Activated CD4-positive, alpha-beta T cell treated with anti-CD3 and anti-CD28 coated beads for 48 hours (primary cell): Measurements from ENCODE around the gene BAG3.
"Not testable (repeated sequence)": the region's sequence is repeated elsewhere in the genome, so short reads cannot be mapped to it uniquely, and the experiment has no call there.

ENCODE experiments used
- DNase-seq: peaks from one replicate; pipeline ENCODE4 v3.0.0-alpha.2; 2020

BAG3 gene

DNA sequence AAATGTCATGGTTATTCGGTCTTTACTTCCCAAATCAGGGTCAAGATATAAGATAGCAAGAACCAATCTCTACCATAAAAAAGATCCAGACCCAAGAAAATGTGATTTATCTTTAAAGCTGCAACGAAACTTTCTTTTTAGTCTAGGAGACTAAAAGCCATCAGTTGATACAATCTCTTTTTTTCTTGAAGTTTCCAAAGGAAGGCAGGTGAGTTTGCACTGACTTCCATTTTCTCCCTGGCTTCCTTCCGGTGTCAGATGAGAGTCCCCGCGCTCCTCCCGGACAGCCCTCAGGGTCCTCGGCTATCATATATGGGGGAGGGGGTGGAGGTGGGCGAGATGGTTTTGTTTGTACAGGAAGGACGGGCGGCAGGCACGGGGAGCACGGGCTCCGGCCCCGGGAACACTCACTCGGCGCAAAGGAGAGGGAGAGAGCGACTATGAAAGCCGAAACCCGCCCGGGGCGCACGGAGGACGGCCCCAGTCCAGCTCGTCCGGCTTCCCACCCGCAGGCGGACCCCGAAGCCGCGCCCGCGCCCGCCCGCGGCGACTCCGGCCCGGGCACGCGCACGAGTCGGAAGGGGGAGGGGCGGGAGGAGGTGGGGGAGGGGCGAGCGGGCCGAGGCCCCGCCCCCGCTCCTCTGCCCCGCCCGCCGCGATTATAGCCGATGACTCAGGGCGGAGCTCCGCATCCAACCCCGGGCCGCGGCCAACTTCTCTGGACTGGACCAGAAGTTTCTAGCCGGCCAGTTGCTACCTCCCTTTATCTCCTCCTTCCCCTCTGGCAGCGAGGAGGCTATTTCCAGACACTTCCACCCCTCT, at the start of gene BAG3:
TSS of gene BAG3 (plus strand) at position 689 of the 822 bp plus-strand sequence. CDS start 296 bp downstream, outside the sequence.
- DNase-seq = peak; percentile 82

DNA sequence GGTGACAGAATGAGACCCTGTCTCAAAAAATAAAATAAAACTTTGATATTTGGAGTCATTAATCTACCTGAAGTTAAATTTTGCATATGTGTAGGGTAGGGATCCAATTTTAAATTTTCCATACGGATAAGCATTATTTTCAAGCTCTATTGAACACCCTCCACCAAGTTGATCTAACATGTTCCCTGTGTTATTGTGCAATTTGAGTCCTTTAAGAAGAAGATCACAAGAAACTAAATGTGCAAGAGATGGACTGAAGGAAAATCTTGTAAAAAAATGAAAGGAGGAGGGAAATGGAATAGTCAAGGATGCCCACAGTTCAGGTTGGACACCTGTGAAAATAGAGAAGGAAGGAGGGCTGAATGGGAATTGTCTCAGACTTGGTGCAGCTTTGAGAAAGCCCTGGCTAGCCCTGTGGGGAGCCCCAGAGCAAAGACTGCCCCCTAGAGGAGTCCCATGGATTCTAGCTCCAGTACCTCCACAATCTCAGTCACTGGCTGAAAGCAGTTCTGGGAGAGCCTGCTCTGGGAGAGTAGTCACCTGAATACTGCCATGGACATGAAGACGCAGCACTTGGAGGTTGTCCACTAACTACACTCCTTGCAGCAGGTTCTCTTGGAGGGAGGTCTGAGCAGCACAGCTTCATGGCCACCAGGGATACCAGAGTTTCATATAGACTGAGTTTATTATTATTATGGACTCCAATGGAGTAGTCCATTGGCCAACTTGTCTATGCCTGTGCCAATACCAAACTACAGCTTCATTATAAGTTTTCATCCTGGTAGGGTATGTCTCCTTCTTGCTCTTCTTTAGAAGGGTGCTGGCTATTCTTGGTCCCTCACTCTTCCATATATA, 48.7 kb upstream of the BAG3 start:
- peak; percentile 59 for DNase-seq

DNA sequence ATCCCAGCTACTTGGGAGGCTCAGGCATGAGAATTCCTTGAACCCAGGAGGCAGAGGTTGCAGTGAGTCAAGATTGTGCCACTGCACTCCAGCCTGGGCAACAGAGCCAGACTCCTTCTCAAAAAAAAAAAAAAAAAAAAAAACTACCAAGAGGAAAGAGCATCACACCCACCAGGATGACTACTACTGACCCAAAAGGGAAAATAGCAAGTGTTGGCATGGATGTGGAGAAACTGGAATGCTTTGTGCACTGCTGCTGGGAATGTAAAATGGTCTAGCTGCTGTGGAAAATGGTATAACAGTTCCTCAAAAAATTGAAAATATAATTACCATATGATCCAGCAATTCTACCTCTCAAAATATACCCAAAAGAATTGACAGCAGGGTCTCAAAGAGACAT, 46.7 kb upstream of the BAG3 start:
- no peak for DNase-seq

DNA sequence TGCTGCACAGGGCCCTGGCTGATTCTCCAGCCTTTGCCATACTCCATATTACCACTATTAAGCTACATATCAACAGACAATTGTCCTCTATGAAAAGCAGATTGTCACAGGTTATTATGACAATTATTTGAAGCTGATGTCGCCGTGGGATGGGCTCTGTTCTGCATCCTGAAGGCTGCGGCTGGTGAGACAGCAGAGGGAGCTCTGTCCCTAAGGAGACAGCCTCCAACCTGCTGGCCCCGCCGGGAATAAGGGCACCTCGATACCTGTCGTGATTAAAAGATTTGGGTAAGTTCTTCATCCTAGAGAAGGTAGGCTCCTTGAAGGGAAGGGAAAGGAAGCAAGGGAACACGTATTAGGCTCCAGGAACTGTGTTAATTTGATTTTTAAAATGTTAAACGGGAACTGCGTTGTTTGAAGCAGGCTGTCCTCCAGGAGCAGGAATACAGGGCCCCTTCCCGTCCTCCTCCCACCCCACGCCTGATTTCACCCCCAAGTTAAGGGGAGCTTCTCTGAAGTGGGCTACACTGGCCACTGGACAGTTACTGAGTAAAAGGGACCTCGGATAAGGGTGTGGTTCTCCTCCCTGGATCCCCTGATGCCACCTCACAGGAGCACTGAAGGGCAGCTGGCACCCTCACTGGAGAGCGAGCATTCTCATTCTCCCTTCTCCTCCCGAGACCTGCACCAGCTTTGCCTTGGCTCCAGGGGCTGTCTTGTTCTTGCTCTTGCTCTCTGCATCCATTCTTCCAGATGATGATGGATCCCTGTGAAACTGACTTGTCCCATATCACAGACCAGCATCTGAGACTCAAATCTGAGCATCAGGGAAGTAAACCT, 42.6 kb upstream of the BAG3 start:
- DNase-seq = peak; percentile 46

DNA sequence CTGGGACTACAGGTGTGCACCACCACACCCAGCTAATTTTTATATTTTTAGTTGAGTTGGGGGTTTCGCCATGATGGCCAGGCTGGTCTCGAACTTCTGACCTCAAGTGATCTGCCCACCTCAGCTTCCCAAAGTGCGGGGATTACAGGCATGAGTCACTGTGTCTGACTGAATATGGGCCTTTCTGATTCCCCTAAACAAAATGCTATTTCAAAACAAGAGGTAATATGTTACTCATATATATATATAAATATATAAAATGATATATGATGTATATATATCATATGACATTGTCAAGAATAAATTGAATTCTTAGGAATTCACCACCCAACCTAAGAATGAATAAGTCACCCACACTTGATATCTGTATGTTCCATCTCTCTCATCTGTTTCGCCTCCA, 41.7 kb upstream of the BAG3 start:
- no peak for DNase-seq

DNA sequence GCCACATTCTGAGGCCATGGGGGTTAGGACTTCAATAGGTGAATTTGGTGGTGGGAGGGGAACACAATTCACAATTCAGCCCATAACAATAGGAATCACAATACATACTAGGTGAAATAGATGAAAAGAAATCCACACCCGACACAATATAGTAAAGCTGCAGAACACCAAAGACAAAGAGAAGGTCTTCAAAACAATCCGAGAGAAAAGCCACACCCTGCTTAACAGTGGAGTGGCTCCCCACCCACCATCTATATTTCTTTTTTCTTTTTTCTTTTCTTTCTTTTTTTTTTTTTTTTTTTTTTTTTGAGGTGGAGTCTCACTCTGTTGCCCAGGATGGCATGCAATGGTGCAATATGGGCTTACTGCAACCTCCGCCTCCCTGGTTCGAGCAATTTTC, 39.7 kb upstream of the BAG3 start:
- DNase-seq = no peak

DNA sequence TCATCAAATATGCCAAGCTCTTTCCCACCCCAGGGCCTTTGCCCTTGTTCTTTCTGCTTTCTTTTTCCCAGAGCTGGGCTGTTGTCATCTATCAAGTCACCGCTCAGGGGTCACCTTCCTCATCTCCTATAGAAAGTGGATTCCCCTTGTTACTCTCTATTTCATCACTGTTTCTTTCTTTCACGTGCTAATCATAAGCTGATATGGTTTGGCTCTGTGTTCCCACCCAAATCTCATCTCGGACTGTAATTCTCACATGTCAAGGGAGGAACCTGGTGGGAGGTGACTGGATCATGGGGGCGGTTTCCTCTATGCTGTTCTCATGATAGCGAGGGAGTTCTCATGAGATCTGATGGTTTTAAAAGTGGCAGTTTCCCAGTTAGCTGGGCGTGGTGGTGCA, 37.4 kb upstream of the BAG3 start:
- no peak for DNase-seq

DNA sequence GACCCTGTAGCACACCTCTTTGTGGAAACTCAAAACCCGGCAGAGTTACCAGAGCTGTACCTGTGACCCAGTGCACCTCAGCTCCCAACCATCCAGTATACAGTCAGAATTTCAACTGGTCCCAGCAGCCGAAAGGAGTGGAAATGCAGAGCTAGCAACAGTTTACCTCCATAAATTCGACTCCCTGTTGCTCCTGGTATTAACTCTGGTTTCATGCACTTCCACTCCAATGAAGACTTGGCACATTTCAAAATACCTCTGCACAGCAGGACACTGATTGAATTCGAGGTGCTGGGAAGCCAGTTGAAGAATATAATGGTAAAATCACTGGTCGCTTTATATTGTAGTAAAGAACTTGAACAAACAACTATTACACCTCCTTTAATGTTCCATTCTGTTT, 36.5 kb upstream of the BAG3 start:
- DNase-seq = no peak

DNA sequence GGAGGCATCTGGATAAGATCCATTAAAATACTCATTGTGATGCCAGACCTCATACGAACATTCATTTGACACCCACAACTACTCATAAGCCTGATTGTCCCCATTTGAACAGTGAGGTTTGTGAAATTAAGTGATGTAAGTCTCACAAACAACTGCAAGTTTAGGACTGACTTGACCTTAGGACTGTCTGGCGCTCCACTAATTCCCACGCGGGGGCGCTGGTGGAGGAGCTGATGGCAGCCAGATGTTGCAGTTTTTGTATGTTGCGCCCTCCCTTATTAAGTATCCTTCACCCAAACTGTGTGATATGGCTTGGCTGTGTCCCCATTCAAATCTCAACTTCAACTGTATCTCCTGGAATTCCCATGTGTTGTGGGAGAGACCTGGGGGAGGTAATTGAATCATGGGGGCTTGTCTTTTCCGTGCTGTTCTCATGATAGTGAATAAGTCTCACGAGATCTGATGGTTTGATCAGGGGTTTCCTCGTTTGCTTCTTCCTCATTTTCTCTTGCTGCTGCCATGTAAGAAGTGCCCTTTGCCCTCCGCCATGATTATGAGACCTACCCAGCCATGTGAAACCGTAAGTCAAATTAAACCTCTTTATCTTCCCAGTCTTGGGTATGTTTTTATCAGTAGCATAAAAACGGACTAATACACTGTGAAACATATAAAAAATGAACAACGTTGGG, 34.2 kb upstream of the BAG3 start:
- peak; percentile 38 for DNase-seq

DNA sequence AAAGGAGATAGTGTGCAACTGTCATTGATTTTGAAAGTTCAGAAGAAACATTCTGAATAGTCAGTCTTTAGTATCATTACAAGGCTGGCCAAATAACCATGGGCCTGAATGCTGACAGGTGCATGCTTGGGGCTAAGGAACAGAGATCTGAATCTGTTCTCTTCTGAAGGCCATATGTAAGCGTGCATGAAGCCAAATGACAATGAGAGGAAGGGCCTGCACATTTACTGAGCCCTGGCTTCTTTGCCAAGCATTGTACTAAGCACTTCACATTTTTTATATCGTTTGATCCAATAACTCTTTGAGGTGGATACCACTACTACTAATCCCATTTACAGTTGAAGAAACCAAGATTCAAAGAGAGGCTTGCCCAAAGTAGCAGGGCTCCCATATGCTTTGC, 32.0 kb upstream of the BAG3 start:
- DNase-seq = no peak

DNA sequence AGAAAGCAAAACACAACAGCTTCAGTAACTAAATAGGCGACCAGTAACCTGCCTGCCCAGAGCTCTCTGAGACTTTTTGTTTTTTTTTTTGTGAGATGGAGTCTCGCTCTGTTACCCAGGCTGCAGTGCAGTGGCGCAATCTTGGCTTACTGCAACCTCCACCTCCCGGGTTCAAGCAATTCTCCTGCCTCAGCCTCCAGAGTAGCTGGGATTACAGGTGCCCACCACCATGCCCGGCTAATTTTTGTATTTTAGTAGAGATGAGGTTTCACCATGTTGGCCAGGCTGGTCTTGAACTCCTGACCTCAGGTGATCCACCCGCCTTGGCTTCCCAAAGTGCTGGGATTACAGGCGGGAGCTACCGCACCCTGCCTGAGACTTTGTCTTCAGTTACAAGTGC, 31.4 kb upstream of the BAG3 start:
- DNase-seq = not testable (repeated sequence)

DNA sequence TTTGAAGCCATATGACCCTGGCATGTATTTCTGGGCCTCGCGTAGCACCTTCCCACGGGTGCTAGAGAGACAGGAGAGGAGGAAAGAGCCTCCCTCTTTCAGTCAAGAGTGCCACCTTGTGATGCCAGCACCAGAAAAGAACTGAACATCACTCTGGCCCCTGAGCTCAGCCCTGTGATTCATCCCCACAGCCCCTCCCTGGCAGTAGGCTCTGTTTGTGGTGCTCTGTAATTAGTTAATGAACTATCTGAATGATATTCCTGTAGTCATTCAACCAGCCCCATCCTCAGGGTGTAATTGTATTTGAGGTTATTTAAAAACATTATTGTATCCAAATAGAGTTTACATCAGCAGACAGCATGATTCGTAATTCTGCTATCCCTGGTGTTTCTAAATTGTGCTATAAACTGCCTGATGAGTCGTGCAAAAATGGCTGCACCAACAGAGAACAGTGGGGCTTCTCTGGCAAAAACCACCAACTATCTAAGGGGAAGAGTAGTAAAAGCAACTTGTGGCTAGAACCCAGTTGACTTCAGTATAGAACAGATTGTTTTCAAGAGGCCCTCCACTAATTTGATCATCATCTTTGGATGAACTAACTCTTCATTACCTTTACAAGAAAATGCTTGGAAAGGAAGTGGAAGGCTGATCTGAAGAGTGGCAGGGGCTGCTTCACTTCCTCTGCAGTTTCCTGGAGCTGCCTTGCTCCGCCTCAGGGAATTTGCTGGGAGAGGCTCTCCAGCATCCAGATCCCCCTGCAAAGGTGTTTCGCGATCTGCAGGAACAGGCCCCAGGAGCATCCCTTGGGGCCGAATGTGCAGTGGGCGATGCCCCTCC, 30.7 kb upstream of the BAG3 start:
- peak; percentile 11 for DNase-seq

DNA sequence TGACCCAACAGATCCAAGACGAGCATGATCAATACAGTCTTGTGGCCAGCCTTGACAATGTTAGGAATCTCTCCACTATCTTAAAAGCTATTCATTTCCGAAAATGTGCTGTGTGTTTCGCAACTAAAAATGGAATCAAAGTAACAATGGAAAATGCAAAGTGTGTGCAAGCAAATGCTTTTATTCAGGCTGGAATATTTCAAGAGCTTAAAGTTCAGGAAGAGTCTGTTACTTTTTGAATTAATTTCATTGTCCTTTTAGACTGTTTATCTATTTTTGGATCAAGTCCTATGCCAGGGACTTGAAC, 30.1 kb upstream of the BAG3 start:
- DNase-seq = no peak

DNA sequence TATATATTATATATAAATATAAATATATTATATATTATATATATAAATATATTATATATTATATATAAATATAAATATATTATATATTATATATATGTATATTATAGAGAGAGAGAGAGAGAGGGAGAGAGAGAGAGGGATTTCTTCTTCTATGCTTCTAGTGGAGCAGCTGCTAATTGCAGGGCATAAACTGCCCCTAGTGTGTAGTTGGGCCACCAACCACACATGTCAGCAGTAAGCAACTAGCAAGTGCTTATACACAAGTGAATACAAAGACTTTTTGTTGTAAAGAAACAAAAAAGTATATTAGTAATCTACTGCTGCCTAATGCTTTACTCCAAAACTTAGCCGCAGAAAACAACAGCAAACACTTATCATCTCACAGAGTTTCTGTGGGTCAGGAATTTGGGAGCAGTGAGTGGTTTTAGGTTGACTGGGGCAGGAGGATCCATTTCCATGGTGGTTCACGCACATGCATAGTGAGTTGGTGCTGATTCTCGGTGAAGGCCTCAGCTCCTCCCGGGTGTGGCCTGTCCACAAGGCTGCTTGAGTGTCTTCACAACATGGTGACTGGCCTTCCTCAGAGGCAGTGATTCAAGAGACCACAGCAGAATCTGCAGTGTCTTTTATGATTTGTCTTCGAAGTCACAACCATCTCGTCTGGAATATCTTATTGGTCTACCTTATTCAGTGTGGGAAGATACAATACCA, 25.5 kb upstream of the BAG3 start:
- DNase-seq = no peak

DNA sequence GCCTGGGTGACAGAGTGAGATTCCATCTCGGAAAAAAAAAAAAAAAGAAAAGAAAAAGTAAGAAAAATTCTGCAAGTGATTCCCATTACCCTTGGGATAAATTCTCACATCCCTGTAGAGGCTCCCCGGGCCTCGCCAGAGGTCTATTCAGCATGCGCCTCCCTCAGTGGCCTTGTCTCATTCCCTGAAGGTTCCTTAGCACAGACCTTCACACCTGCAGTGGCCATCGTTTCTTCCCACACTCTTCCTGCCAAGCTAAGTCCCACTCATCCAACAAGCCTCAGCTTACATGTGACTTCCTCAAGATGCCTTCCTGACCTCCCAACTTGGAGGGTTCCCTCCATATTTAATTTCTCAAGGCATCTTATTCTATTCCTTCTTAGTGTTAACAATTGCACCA, 20.9 kb upstream of the BAG3 start:
- no peak for DNase-seq

DNA sequence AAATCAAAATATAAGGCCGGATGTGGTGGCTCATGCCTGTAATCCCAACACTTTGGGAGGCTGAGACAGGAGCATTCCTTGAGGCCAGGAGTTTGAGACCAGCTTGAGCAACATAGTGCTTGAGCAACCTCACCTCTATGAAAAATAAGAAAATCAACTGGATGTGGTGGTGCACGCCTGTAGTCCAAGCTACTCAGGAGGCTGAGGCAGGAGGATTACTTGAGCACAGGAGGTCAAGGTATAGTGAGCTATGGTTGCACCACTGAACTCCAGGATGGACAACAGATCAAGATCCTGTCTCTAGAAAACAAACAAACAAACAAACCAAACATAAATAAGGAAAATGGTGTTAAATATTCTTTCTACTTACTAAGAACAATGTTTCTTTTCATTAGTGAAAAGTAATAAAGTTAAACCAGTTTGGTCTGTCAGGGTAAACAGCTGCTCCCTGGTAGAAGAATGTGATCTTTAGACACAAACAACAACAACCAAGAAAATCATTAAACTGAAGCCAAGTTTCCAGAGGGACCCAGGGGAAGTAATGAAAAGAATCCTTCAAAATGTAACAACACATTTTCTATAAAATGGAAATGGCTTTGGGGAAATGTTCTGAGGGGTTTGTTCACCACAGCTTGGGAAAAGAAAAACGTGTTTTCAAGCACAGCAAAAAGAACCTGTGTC, 17.5 kb upstream of the BAG3 start:
- no peak for DNase-seq

DNA sequence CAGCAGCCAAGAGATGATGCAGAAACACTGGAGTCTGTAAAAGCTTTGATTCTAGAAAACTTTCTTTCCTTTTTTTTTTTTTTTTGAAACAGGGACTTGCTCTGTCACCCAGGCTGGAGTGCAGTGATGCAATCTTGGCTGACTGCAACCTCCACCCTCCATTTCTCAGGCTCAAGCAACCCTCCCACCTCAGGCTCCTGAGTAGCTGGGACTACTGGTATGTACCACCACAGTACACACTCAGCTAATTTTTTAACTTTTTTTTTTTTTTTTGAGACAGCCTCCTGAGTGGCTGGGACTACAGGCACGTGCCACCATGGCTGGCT, 17.0 kb upstream of the BAG3 start:
- DNase-seq = no peak

DNA sequence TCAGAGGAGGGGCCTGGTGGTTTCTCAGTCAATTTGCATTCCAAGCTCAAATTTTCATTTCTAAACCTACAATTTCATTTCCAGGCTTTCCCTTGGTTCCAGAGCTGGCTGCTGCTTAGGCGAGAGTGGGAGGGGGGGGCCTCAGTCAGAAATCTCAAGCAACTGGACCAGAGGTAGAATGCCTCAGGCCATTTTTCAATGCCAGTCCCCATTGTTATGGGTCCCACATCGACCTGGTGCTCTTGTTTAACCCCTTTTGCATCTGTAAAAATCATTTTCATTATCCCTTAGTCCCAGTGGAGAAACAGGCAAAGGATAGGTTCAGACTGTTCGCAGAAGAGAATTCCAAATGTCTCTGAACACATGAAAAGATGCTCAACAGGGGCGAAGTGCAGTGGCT, 13.5 kb upstream of the BAG3 start:
- no peak for DNase-seq

DNA sequence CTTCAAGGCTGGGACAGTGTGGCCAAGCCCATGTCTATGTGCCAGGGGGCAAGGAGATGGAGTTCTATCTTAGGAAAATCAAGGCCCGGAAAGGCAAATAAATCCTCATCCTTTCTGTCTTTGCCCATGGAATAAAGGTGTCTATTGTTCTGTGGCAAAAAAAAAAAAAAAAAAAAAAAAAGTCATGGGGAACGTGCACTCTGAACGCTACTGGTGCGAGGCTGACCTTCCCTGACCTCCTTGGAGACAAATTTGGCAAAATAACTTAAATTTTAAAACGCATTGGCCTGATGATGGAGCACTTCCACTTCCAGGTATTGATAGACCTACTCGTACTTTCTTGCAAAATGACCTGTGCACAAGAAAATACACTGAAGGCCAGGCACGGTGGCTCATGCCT, 12.2 kb upstream of the BAG3 start:
- DNase-seq = no peak

DNA sequence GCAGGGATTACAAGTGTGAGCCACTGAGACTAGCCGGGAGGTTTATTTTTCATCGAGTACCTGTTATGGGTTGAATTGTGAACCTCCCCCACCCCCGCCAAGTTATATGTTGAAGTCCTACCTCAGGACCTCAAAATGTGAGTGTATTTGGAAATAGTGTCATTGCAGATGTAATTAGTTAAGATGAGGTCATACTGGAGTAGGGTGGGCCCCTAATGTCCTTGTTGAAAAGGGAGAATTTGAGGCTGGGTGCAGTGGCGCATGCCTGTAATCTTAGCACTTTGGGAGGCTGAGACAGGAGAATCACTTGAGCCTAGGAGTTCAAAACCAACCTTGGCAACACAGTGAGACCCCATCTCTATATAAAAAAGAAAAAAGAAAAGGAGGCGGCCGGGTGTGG, 10.8 kb upstream of the BAG3 start:
- DNase-seq = no peak
